OCI-LY1 (cell line): ENCODE results near the gene AGTRAP.

Experiments used
- CTCF ChIP-seq: fragments of 200-600 bp; sonication (generic), shearing (Covaris generic); IDR thresholded peaks from 2 replicates; pipeline ENCODE4 v1.5.1; 2017; ENCODE audit warnings: mild to moderate bottlenecking, antibody characterized with exemption, low read length, moderate library complexity, mixed read lengths
- EZH2 ChIP-seq: fragments of 200-600 bp; sonication (generic), shearing (Covaris generic); IDR thresholded peaks from 2 replicates; pipeline ENCODE4 v1.8.0; 2017; ENCODE audit warnings: borderline replicate concordance, mixed run types, mild to moderate bottlenecking, antibody characterized with exemption, low read length, moderate library complexity, mixed read lengths

DNA sequence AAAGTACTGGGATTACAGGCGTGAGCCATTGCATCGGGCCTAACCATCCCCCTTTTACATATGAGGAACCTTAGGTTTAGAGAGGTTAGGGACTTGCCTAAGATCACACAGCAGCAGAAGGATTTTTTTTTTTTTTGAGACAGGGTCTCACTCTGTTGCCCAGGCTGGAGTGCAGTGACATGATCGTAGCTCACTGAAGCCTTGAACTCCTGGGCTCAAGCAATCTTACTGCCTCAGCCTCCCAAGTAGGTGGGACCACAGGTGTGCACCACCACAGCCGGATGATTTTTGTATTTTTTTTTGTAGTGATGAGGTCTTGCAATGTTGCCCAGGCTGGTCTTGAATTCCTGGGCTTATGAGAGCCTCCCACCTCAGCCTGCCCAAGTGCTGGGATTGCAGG, 23.9 kb downstream of the AGTRAP start:
- TF ChIP-seq CTCF (no peak), EZH2 (no peak)
